T-helper 2 cell treated with Interferon-gamma antibody and Interleukin-4, amounts not matched to agents 5 μg/mL and 100 μg/mL, for 36 hours (primary cell): ENCODE measurements around the gene PRSS50.

Experiments used
- DNase-seq: peaks from one replicate; pipeline ENCODE4 v3.0.0; 2021; ENCODE audit warnings: low spot score
- H3K27ac Mint-ChIP-seq: one replicate; pipeline ENCODE4 v1.8.0; 2021; ENCODE audit warnings: mild to moderate bottlenecking, mixed read lengths
- H3K27me3 Mint-ChIP-seq: one replicate; pipeline ENCODE4 v1.8.0; 2021; ENCODE audit warnings: low read depth, mixed read lengths
- H3K36me3 Mint-ChIP-seq: one replicate; pipeline ENCODE4 v1.8.0; 2021; ENCODE audit warnings: low read depth, mixed read lengths
- H3K4me1 Mint-ChIP-seq: one replicate; pipeline ENCODE4 v1.8.0; 2021; ENCODE audit warnings: low read depth, mixed read lengths
- H3K4me3 Mint-ChIP-seq: one replicate; pipeline ENCODE4 v1.8.0; 2022; ENCODE audit warnings: mild to moderate bottlenecking, moderate library complexity, mixed read lengths
- H3K9me3 Mint-ChIP-seq: one replicate; pipeline ENCODE4 v1.8.0; 2021; ENCODE audit warnings: mixed read lengths

PRSS50 gene

DNA sequence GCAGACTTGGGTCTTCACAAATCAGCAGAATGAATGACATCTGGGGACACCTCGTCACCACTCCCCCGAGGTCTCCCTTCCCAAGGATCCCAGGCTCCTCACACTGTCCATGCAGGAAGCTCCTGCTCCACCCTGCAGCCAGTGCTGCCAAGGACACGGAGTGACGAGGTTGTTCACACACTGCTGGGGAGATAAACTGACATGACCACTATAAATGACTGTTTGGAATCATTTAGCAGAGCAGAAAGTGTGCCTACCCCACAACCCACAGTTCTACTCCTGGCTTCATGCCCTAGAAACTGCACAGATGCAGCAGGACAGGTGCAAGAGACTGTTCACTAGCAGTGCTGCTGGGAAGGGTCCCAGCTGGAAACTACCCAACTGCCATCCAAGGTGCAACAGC, 19.7 kb upstream of the PRSS50 start:
- Mint-ChIP-seq H3K27me3 (peaks cover 9% of the 10 kb centered on the region), H3K9me3 (no peaks in the 10 kb centered on the region), H3K36me3 (no peaks in the 10 kb centered on the region), H3K4me3 (no peak overlapping the region), H3K27ac (no peak overlapping the region), H3K4me1 (no peaks in the 10 kb centered on the region)
- DNase-seq = no peak

DNA sequence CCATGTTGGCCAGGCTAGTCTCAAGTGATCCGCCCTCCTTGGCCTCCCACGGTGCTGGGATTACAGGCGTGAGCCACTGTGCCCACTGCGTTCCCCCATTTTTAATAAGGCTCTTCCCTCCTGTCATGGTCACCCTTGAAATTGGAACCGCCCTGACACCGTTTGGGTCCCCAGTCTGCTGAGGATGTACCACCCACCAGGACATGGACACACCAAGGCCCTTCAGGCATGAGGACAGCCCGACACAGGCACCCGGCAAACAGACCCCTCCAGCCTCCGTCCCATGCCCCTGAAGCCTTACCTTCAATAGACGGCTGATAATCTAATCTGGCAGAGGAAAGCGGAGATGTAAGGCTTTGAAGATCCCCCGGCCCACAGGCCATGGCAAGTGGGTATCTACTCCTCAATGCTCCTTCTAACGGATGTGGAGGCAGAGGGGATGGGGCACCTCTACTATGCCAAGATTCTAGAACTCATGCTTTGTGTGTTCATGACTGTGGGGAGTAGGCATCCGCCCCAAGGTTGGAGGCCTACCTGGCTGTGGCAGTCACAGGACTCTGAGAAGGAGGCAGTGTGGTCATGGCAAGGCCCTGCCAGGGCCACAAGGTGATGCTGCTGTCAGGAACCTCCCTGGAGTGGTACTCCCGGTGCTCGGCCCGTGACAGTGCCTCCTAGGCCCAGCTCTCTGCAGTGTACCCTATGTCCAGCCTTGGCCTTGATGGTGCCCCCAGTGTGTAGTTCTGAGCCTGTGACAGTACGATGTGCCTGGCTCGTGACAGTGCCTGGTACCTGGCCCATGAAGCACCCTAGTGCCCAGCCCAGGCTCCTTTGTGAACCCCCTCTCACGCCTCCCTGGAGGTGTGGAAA, 18.6 kb upstream of the PRSS50 start:
- H3K4me1 Mint-ChIP-seq = no peaks in the 10 kb centered on the region
- H3K36me3 Mint-ChIP-seq = no peaks in the 10 kb centered on the region
- no peak overlapping the region for H3K4me3 Mint-ChIP-seq
- no peaks in the 10 kb centered on the region for H3K9me3 Mint-ChIP-seq
- DNase-seq = no peak
- no peak overlapping the region for H3K27ac Mint-ChIP-seq
- peaks cover 10% of the 10 kb centered on the region for H3K27me3 Mint-ChIP-seq

DNA sequence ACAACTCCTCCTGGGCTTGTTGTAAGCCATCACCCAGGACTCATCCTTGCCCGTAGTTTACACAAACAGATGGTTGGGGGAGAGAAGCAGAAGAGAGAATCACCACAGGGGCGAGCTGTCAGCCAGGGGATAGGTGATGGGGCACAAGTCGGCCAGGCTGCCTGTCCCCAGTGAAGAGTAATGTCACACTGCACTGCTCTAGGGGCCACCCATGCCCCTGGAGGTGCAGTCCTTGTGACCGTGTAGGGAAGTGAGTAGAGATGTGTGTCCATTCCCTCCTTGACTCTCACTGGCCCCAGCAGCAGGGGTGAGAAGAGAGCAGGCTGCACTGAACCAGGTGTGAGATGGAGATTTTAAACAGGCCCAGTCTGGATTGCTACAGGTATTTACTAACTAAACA, 17.1 kb upstream of the PRSS50 start:
- no peaks in the 10 kb centered on the region for H3K36me3 Mint-ChIP-seq
- no peaks in the 10 kb centered on the region for H3K9me3 Mint-ChIP-seq
- H3K27ac Mint-ChIP-seq = no peak overlapping the region
- DNase-seq = no peak
- peaks cover 15% of the 10 kb centered on the region for H3K27me3 Mint-ChIP-seq
- no peak overlapping the region for H3K4me3 Mint-ChIP-seq
- no peaks in the 10 kb centered on the region for H3K4me1 Mint-ChIP-seq

DNA sequence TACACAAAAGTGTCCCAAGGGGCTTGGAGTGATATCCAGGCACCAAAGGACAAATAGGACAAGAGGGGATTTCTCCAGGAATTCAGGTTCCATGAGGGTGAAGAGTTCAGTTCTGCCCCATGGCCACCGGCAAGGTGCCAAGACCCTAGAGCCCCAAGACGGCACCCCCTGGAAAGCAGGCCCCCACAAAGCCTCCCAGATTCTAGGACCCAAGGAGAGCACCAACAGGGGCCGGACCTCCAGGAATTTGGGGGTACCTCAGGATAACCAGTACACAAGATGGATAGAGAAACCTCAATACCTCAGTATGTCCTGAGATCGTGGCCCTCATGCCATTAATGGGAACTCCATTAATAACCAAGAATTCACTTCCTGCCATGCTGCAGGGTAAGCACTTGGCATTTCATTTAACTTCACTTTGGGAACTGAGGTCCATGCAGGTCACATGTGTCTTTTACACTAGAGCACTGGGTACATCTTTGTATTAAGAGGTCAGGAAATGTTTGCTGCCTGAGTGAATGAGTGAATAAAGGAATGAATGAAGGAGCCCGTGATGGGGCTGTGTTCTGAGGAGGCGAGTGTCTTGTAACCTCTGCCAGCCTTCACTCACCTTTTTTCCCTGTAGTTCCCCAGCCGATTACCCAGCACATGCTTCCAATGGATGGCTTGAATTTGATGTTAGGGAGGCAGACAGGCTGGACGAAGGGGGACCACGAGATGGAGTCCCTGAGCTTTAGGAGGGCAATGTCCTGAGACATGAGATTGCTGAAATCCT, 15.5 kb upstream of the PRSS50 start:
- Mint-ChIP-seq H3K36me3 (no peaks in the 10 kb centered on the region), H3K4me1 (no peaks in the 10 kb centered on the region), H3K9me3 (no peaks in the 10 kb centered on the region), H3K27me3 (peaks cover 18% of the 10 kb centered on the region), H3K27ac (no peak overlapping the region), H3K4me3 (no peak overlapping the region)
- no peak for DNase-seq

DNA sequence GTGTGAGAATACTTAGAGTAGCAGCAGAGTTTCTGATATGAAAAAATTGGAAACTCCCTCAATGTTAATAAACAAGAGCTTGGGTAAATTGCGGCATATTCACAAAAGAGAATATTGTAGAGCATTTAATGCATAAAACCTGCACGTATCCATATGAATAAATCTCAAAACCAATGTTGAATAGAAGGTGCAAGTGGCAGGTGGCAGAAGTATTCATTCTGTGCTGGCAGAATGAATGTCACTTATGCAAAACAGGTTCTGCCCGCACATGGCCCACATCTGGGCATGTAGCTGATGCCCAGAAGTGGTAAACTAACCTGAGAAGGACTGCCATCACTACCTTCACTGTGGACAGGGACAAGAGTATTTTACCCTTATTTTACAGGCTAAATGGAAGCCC, 14.1 kb upstream of the PRSS50 start:
- H3K36me3 Mint-ChIP-seq = no peaks in the 10 kb centered on the region
- peaks cover 14% of the 10 kb centered on the region for H3K27me3 Mint-ChIP-seq
- no peaks in the 10 kb centered on the region for H3K9me3 Mint-ChIP-seq
- no peak overlapping the region for H3K4me3 Mint-ChIP-seq
- H3K4me1 Mint-ChIP-seq = no peaks in the 10 kb centered on the region
- no peak for DNase-seq
- no peak overlapping the region for H3K27ac Mint-ChIP-seq

DNA sequence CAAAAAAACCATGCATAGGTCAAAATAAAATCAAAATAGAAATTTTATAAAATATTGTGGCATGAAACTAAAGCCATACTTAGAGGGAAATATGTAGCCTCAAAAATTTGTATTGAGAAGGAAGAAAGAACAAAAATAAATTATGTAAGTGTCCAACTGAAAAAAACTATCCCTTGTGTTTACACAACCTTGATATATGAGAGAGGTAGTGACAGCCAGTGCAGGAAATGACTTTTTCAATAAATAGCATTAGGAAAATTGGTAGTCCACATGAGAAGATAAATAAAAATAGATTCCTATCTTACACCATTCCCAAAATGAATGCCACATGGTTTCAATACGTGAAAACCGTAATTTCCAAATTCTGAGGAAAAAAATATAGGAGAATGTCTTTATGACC, 13.2 kb upstream of the PRSS50 start:
- Mint-ChIP-seq H3K27me3 (peaks cover 20% of the 10 kb centered on the region), H3K4me1 (no peaks in the 10 kb centered on the region), H3K9me3 (no peaks in the 10 kb centered on the region), H3K36me3 (no peaks in the 10 kb centered on the region), H3K4me3 (no peak overlapping the region), H3K27ac (no peak overlapping the region)
- no peak for DNase-seq

DNA sequence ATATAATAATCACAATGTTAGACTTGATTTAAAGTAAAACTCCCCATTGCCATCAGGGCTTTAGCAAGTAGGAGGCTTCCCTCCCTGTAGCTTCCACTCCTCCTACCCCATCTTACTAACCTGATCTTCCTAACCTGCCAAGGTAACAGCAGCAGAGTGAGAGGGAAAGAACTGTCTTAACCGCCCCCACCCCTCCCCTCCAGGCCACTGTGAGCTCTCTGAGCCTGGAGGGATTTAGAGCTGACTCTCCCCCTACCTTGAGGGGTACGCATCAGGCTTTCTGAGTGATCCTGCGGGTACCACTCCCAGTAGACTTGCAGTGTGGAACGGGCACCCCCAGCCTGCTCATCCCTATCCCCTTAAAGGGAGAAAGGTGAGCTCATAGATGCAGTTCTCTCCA, 11.4 kb upstream of the PRSS50 start:
- H3K27ac Mint-ChIP-seq = no peak overlapping the region
- peaks cover 20% of the 10 kb centered on the region for H3K27me3 Mint-ChIP-seq
- no peaks in the 10 kb centered on the region for H3K9me3 Mint-ChIP-seq
- no peaks in the 10 kb centered on the region for H3K4me1 Mint-ChIP-seq
- H3K36me3 Mint-ChIP-seq = no peaks in the 10 kb centered on the region
- DNase-seq = no peak
- H3K4me3 Mint-ChIP-seq = no peak overlapping the region

DNA sequence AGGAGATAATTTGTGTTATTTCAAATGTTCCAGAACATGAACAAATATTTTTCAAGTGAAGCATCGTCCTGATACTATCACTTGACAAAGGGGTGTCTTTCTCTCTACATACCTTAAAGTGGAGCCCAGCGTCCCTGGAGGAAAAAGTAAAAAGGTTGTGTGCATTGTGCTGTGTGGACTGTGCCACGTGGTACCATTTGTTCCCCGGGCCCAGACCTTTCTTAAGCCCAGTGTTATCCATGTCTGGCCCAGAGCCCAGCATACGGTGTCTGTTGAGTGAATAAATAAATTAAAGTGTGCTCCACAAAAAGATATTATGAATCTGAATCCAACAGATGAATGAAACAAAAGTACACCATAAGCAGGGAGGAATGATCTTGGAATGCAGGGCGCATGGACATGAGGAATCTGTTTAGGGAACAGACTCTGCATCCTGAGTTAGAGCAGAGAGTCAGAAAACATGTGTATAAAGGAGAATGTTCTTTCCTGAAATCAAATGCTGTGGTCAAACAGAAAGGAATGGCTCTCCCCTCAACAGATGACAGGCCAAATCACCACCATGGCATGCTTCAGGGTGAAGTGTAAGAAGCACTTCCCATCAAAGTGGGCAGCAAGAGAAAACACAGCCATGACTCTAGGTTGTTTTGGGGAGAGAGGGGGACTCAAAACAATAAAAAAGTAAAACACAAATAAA, 8.1 kb upstream of the PRSS50 start:
- H3K4me3 Mint-ChIP-seq = no peak overlapping the region
- no peaks in the 10 kb centered on the region for H3K4me1 Mint-ChIP-seq
- H3K9me3 Mint-ChIP-seq = no peaks in the 10 kb centered on the region
- no peaks in the 10 kb centered on the region for H3K36me3 Mint-ChIP-seq
- no peak overlapping the region for H3K27ac Mint-ChIP-seq
- peaks cover 14% of the 10 kb centered on the region for H3K27me3 Mint-ChIP-seq
- DNase-seq = no peak

DNA sequence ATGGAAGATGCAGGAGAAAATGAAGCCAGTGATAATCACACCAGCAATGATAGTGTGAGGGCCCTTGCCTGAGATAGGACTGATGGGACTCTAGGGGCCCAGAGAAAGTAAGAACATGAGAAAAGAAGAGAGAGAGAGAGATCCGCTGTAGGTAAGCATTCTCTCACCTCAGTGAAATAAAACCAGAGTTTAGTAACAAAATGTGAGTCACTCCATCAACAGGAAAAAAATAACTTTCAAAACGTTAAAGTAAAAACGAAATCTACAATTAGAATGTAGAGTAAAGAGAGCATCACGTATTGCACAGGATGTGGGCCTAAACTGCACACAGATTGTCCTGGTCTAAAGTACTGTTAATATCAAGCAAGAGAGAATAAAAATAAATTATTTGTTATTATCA, 6.8 kb upstream of the PRSS50 start:
- Mint-ChIP-seq H3K4me1 (no peaks in the 10 kb centered on the region), H3K4me3 (no peak overlapping the region), H3K9me3 (no peaks in the 10 kb centered on the region), H3K27me3 (peaks cover 16% of the 10 kb centered on the region), H3K36me3 (no peaks in the 10 kb centered on the region), H3K27ac (no peak overlapping the region)
- no peak for DNase-seq

DNA sequence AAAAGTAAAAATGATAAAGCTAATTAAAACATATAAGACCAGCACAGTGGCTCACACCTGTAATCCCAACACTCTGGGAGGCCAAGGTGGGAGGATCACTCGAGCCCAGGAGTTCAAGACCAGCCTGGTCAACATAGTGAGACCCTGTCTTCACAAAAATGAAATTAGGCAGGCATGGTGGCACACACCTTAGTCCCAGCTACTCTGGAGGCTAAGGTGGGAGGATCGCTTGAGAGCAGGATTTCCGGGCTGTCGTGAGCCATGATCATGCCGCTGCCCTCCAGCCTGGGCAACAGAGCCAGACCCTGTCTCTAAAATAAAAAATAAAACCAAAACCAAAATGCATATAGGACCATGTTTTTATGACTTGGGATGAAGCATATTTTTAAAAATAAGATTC, 4.8 kb upstream of the PRSS50 start:
- Mint-ChIP-seq H3K4me1 (no peaks in the 10 kb centered on the region), H3K27me3 (peaks cover 10% of the 10 kb centered on the region), H3K9me3 (no peaks in the 10 kb centered on the region), H3K36me3 (no peaks in the 10 kb centered on the region), H3K4me3 (no peak overlapping the region), H3K27ac (no peak overlapping the region)
- DNase-seq = no peak

DNA sequence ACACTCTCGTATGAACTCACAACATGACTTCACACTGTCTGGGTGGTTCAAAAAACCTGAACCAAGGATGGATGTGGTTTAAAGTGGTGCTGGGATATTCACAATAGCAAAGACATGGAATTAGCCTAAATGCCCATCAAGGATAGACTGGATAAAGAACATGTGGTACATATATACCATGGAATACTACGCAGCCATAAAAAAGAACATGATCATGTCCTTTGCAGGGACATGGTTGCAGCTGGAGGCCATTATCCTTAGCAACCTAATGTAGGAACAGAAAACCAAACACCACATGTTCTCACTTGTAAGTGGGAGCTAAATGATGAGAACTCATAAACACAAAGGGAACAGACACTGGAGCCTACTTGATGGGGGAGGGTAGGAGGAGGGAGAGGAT, 3.3 kb upstream of the PRSS50 start:
- no peak for DNase-seq
- no peaks in the 10 kb centered on the region for H3K36me3 Mint-ChIP-seq
- H3K27me3 Mint-ChIP-seq = peaks cover 4% of the 10 kb centered on the region
- no peaks in the 10 kb centered on the region for H3K9me3 Mint-ChIP-seq
- H3K4me1 Mint-ChIP-seq = no peaks in the 10 kb centered on the region
- H3K4me3 Mint-ChIP-seq = no peak overlapping the region
- no peak overlapping the region for H3K27ac Mint-ChIP-seq

DNA sequence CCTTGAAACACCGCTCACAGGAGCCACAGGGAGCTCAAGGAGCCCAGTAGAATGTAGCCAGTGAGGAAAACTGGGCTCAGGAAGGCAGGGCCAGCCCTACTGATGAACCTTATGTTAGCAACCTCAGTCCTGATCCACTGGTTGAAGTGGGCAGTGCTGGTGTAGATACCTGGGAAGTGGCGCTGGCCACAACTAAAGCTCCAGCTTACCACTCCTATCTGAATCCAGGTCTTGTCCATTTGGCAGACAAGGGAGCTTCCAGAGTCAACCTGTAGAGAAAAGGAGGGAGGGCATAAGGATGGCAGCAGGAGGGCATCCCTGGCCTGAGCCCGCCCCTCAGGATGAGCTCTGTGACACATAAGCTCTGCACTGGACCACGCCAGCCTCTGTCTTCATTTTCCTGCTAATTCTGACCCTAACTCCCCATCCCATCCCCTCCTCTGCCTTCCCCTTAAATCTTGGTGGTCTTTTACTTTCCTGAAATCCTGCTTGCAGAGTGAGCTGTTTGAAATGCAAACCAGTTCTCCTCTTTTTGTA, 2.1 kb upstream of the PRSS50 start:
- H3K9me3 Mint-ChIP-seq = no peaks in the 10 kb centered on the region
- DNase-seq = no peak
- no peaks in the 10 kb centered on the region for H3K36me3 Mint-ChIP-seq
- H3K4me3 Mint-ChIP-seq = no peak overlapping the region
- H3K27me3 Mint-ChIP-seq = peaks cover 4% of the 10 kb centered on the region
- no peaks in the 10 kb centered on the region for H3K4me1 Mint-ChIP-seq
- H3K27ac Mint-ChIP-seq = no peak overlapping the region

DNA sequence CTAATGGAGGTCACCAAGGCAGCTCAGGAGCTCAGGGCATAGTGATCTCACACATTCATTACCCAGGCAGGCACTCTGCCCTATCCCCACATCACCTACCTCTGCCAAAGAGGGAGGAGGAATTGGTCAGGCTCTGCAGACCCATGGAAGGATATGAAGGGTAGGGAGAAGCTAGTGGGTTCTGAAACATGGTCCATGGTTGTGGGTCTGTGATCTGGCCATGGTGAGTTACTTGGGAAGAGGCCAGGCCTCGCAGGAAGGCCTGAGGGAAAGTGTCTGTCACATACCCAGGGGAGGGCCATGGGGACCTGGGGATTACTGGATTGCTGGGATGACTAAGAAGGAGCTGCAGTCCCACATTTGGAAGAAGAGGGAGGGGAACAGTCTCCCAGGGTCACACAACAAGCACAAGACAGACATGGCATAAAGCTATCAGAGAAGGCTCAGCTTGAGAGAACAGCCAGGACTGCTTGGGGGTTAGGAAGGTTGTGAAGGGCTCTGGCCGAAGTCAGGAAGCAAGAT, 1.4 kb upstream of the PRSS50 start:
- Mint-ChIP-seq H3K9me3 (no peaks in the 10 kb centered on the region), H3K4me3 (no peak overlapping the region), H3K27ac (no peak overlapping the region), H3K27me3 (peaks cover 4% of the 10 kb centered on the region), H3K36me3 (no peaks in the 10 kb centered on the region), H3K4me1 (no peaks in the 10 kb centered on the region)
- DNase-seq = no peak
